RKO (cell line): ENCODE data around the gene ROCK1.
A peak's percentile ranks its signal among the peaks of the same experiment; 100 is the strongest.

Experiments
- DNase-seq: peaks from one replicate; pipeline ENCODE4 v3.0.0-alpha.2; 2016; ENCODE audit warnings: low spot score

The ROCK1 gene

GRCh38 chr18:21105936-21106335 is 5.7 kb downstream of the ROCK1 start:
- DNase-seq: no peak

- no peak for DNase-seq
Observed at GRCh38 chr18:21101172-21101571, 10.4 kb downstream of the ROCK1 start.

GRCh38 chr18:21100678-21101077 is 10.9 kb downstream of the ROCK1 start:
- no peak for DNase-seq

- no peak for DNase-seq
Observed at GRCh38 chr18:21100146-21100545, 11.5 kb downstream of the ROCK1 start.

- no peak for DNase-seq
Observed at GRCh38 chr18:21099442-21099841, 12.2 kb downstream of the ROCK1 start.

GRCh38 chr18:21096760-21097159 is 14.9 kb downstream of the ROCK1 start:
- no peak for DNase-seq

- DNase-seq: no peak
Observed at GRCh38 chr18:21093133-21093532, 18.5 kb downstream of the ROCK1 start.

- DNase-seq: no peak
Observed at GRCh38 chr18:21090680-21091079, 20.9 kb downstream of the ROCK1 start.

GRCh38 chr18:21085579-21086166 is 25.9 kb downstream of the ROCK1 start:
- DNase-seq: no peak

- no peak for DNase-seq
Observed at GRCh38 chr18:21084511-21085078, 27.0 kb downstream of the ROCK1 start.

GRCh38 chr18:21083017-21083416 is 28.6 kb downstream of the ROCK1 start:
- no peak for DNase-seq

GRCh38 chr18:21081426-21081825 is 30.2 kb downstream of the ROCK1 start:
- no peak for DNase-seq

- DNase-seq: no peak
Observed at GRCh38 chr18:21080576-21080975, 31.0 kb downstream of the ROCK1 start.

GRCh38 chr18:21074336-21075323 is 37.0 kb downstream of the ROCK1 start:
- DNase-seq: no peak

- DNase-seq: no peak
Observed at GRCh38 chr18:21073180-21073579, 38.4 kb downstream of the ROCK1 start.

GRCh38 chr18:21071071-21071470 is 40.5 kb downstream of the ROCK1 start:
- DNase-seq: no peak

- no peak for DNase-seq
Observed at GRCh38 chr18:21069468-21069867, 42.1 kb downstream of the ROCK1 start.

GRCh38 chr18:21064347-21064746 is 47.3 kb downstream of the ROCK1 start:
- no peak for DNase-seq

- DNase-seq: no peak
Observed at GRCh38 chr18:21063011-21063410, 48.6 kb downstream of the ROCK1 start.

- DNase-seq: no peak
Observed at GRCh38 chr18:21057112-21057511, 54.5 kb downstream of the ROCK1 start.

GRCh38 chr18:21056545-21056944 is 55.1 kb downstream of the ROCK1 start:
- DNase-seq: no peak

GRCh38 chr18:21054252-21054821 is 57.3 kb downstream of the ROCK1 start:
- no peak for DNase-seq

GRCh38 chr18:21053127-21053526 is 58.5 kb downstream of the ROCK1 start:
- peak; percentile 39 for DNase-seq
